DOHH2 (cell line): ENCODE results near the gene HLF.

Experiments used
- H3F3A ChIP-seq: fragments of 200-600 bp; sonication (generic), shearing (Covaris generic); 2 replicates; pipeline ENCODE4 v1.6.0; 2016; ENCODE audit warnings: antibody characterized with exemption, mild to moderate bottlenecking; ENCODE audit not compliant: control insufficient read depth, insufficient read depth
- H3K27ac ChIP-seq: fragments of 200-600 bp; sonication (generic); 2 replicates; pipeline ENCODE4 v1.5.1; 2014; ENCODE audit warnings: low read depth, mild to moderate bottlenecking, low read length, moderate library complexity
- H3K27me3 ChIP-seq: fragments of 200-600 bp; sonication (generic); 2 replicates; pipeline ENCODE4 v1.6.1; 2014; ENCODE audit warnings: mild to moderate bottlenecking, low read length, mixed read lengths; ENCODE audit not compliant: control insufficient read depth
- H3K36me3 ChIP-seq: fragments of 200-600 bp; sonication (generic); 2 replicates; pipeline ENCODE4 v1.6.1; 2014; ENCODE audit warnings: mild to moderate bottlenecking, low read length, moderate library complexity, mixed read lengths; ENCODE audit not compliant: control insufficient read depth
- H3K4me1 ChIP-seq: fragments of 200-600 bp; sonication (generic); 2 replicates; pipeline ENCODE4 v1.6.1; 2014; ENCODE audit warnings: mild to moderate bottlenecking, low read length, mixed read lengths; ENCODE audit not compliant: control insufficient read depth
- H3K4me2 ChIP-seq: fragments of 200-600 bp; sonication (generic); 2 replicates; pipeline ENCODE4 v1.6.0; 2014; ENCODE audit warnings: mild to moderate bottlenecking, low read length, moderate library complexity
- H3K4me3 ChIP-seq: fragments of 200-600 bp; sonication (generic); 2 replicates; pipeline ENCODE4 v1.5.1; 2014; ENCODE audit warnings: mild to moderate bottlenecking, low read length, mixed read lengths
- H3K79me2 ChIP-seq: fragments of 200-600 bp; sonication (generic); 2 replicates; pipeline ENCODE4 v1.6.1; 2014; ENCODE audit warnings: mild to moderate bottlenecking, low read length, mixed read lengths; ENCODE audit not compliant: control insufficient read depth
- H3K9me2 ChIP-seq: fragments of 200-600 bp; sonication (generic); replicated peaks from 2 replicates; pipeline ENCODE4 v1.6.1; 2014; ENCODE audit warnings: mild to moderate bottlenecking, low read length, mixed read lengths; ENCODE audit not compliant: control insufficient read depth
- H3K9me3 ChIP-seq: fragments of 200-600 bp; sonication (generic); 2 replicates; pipeline ENCODE4 v1.6.1; 2014; ENCODE audit warnings: antibody characterized with exemption, low read length, mixed read lengths; ENCODE audit not compliant: control insufficient read depth, insufficient read depth
- H4K20me1 ChIP-seq: fragments of 200-600 bp; sonication (generic); 2 replicates; pipeline ENCODE4 v1.6.0; 2014; ENCODE audit warnings: low read depth, mild to moderate bottlenecking, antibody characterized with exemption, low read length, moderate library complexity; ENCODE audit not compliant: control insufficient read depth, insufficient read depth
- EZH2phosphoT487 ChIP-seq: fragments of 200-600 bp; sonication (generic); IDR thresholded peaks from 2 replicates; pipeline ENCODE4 v1.6.1; 2017; ENCODE audit warnings: borderline replicate concordance, mild to moderate bottlenecking, antibody characterized with exemption, low read length, moderate library complexity, mixed read lengths
- TF ChIP-seq, protein P1 (sequence below): fragments of 200-600 bp; sonication (generic); IDR thresholded peaks from one replicate; pipeline ENCODE4 v1.5.1; 2014; ENCODE audit warnings: antibody characterized with exemption, mild to moderate bottlenecking, low read depth, low read length; ENCODE audit not compliant: poor library complexity, severe bottlenecking

Gene HLF

DNA sequence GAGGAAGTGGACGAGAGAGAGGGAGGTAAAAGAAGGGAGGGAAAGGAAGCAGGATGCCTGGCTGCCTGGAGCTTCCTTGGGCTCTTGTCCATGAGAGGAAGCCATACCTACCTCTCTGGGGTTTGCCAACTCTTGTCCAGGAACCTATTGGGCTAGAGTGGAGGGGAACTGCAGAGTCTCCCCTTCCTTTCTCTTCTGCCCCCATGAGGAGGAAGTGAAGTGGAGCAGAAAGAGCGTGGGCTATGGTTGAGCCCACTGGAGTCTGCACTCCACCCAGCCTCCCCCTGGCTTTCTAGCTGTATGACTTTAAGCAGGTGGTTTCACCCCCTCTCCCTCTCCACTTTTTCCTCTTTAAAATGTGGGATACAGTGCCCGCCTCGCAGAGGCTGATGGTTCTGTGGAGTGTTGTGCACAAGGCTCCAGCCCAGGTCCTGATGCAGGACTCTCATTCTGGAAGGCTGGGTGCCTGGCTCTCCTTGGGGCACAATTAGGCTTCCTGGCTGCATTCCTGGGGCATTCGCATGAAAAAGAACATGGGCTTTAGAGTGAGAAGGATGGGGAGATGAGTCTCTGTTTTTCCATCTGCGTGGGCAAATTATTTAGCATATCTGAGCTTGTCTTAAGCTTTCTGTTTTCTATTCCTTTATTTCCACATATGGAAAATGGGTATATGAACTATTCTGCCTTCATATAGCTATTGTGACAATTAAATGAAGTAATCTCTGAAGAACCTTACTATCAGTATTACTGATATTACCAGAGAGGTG lies 40.7 kb downstream of the HLF start:
- Histone ChIP-seq H3K27me3 (peaks cover 11% of the 10 kb centered on the region; the same call in 1 of the 2 replicates), H3K4me1 (no peaks in the 10 kb centered on the region), H3F3A (no peaks in the 10 kb centered on the region), H3K79me2 (no peaks in the 10 kb centered on the region), H3K4me3 (no peak overlapping the region), H3K9me3 (no peaks in the 10 kb centered on the region), H3K9me2 (no peaks in the 10 kb centered on the region), H3K4me2 (no peak overlapping the region), H3K36me3 (no peaks in the 10 kb centered on the region), H4K20me1 (no peaks in the 10 kb centered on the region), H3K27ac (no peak overlapping the region)
- no peak for TF ChIP-seq EZH2phosphoT487
- TF ChIP-seq, protein P1, sequence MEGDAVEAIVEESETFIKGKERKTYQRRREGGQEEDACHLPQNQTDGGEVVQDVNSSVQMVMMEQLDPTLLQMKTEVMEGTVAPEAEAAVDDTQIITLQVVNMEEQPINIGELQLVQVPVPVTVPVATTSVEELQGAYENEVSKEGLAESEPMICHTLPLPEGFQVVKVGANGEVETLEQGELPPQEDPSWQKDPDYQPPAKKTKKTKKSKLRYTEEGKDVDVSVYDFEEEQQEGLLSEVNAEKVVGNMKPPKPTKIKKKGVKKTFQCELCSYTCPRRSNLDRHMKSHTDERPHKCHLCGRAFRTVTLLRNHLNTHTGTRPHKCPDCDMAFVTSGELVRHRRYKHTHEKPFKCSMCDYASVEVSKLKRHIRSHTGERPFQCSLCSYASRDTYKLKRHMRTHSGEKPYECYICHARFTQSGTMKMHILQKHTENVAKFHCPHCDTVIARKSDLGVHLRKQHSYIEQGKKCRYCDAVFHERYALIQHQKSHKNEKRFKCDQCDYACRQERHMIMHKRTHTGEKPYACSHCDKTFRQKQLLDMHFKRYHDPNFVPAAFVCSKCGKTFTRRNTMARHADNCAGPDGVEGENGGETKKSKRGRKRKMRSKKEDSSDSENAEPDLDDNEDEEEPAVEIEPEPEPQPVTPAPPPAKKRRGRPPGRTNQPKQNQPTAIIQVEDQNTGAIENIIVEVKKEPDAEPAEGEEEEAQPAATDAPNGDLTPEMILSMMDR, result no peak

DNA sequence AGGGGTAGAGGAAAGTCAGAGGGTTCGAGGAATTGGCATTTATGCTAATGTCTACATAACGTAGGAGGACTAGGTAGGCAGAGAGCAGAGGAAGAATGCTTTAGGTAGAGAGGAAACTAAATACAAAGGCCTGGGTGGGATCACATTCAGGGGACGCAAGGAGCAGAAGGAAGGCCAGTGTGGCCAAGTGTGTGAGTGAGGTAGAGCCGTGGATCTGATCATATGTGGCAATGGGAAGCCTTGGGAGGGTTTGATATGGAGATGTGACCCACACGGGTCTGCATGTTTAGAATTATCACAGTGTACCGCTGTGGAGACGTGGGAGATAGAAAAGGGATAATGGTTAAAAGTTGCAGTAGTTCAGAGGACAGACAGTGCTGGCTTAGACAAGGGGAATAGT lies 43.1 kb downstream of the HLF start:
- H3K4me1 ChIP-seq, result no peaks in the 10 kb centered on the region
- H3K9me3 ChIP-seq, result no peaks in the 10 kb centered on the region
- H3K36me3 ChIP-seq, result no peaks in the 10 kb centered on the region
- H3K4me2 ChIP-seq, result no peak overlapping the region
- no peaks in the 10 kb centered on the region for H3K9me2 ChIP-seq
- no peak for TF ChIP-seq EZH2phosphoT487
- TF ChIP-seq, protein P1, result no peak
- no peaks in the 10 kb centered on the region for H3F3A ChIP-seq
- peaks cover 4% of the 10 kb centered on the region; the same call in 1 of the 2 replicates for H3K27me3 ChIP-seq
- no peaks in the 10 kb centered on the region for H3K79me2 ChIP-seq
- H3K4me3 ChIP-seq, result no peak overlapping the region
- H4K20me1 ChIP-seq, result no peaks in the 10 kb centered on the region
- no peak overlapping the region for H3K27ac ChIP-seq

DNA sequence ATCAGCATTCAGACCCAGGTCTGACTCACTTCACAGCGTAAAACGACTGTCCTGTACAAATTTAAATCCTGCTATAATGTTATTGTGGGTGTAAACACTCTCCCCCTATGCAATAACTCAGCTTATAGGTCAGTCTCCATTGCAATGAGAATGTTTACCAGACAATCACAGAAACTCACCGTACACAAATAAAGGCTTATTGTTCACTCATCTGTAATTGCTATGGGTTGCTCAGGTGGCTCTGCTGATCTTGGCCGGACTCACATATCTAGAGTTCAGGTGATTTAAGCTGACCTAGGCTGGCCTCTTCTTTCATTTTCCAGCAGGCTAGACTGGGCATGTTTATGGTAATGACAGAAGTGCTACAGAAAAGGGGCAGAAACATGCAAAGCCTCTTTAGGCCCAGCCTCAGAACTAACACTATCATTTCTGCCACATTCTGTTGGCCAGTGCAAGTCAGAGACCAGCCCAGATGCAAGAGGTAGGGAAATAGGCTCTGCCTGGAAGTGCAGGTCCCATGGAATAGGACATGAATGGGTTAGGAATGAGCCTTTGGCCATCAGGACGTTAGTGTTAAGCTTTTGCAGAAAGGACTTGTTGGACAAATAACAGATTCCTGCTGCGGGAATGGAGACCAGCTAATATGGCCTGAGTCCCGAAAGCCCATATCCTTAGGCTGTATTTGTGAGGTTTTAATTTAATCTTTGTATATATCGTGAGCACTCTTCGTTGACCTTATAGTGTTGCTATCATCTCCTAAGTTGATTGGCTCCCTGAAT lies 44.0 kb downstream of the HLF start:
- Histone ChIP-seq H4K20me1 (no peaks in the 10 kb centered on the region), H3K4me3 (no peak overlapping the region), H3K27me3 (peaks cover 2% of the 10 kb centered on the region; the same call in 1 of the 2 replicates), H3K9me2 (no peaks in the 10 kb centered on the region), H3K4me2 (no peak overlapping the region), H3K79me2 (no peaks in the 10 kb centered on the region), H3F3A (no peaks in the 10 kb centered on the region), H3K4me1 (no peaks in the 10 kb centered on the region), H3K27ac (no peak overlapping the region), H3K9me3 (no peaks in the 10 kb centered on the region), H3K36me3 (no peaks in the 10 kb centered on the region)
- no peak for TF ChIP-seq EZH2phosphoT487
- TF ChIP-seq, protein P1, result no peak
